NK-92 treated with Interleukin-12 subunit alpha and Interleukin-12 subunit beta, amount 100 ng/mL, for 24 hours (cell line): ENCODE measurements around the gene GIMAP4.
"Not testable (repeated sequence)": the region's sequence is repeated elsewhere in the genome, so short reads cannot be mapped to it uniquely, and the experiment has no call there.

ENCODE experiments used
- DNase-seq: peaks from one replicate; lab custom pipeline; 2025; lab: John Stamatoyannopoulos, UW

GIMAP4 gene

DNA sequence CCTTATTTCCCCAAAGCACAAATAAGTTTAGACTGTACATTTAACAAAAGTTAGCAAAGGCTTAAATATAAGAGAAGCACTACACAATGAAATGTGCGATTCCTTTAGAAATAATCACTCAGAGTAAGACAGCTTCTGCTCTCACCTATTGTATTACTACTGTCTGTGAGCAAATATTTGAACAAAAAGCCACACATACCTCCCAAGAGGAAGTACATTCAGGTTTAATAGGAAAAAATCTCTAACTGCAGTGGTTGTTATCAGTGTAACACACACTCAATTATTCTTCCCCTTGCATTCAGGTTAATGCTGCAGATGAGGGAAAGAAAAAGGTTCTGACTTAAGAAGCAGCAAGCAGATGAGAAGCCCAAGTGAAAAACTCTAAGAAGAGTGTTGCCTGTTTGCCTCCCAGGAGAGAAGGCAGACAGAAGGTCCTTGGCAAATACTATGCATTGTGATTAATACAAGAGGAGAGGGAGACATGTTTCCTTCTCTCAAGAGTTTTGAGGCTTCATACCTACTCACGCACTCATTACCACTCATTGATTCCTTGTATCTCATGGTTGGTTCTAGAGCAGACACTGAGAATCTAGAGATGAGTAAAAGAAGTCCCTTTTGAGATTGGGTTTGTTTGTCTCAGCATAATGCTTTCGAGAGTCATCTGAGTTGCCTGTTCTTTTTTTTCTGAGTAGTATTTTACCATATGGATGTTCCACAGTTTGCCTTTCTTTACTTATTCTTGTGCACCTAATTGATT lies 13.6 kb downstream of the GIMAP4 start:
- DNase-seq: no peak

GRCh38 chr7:150585199-150585598 lies 18.0 kb downstream of the GIMAP4 start:
- DNase-seq: no peak

DNA sequence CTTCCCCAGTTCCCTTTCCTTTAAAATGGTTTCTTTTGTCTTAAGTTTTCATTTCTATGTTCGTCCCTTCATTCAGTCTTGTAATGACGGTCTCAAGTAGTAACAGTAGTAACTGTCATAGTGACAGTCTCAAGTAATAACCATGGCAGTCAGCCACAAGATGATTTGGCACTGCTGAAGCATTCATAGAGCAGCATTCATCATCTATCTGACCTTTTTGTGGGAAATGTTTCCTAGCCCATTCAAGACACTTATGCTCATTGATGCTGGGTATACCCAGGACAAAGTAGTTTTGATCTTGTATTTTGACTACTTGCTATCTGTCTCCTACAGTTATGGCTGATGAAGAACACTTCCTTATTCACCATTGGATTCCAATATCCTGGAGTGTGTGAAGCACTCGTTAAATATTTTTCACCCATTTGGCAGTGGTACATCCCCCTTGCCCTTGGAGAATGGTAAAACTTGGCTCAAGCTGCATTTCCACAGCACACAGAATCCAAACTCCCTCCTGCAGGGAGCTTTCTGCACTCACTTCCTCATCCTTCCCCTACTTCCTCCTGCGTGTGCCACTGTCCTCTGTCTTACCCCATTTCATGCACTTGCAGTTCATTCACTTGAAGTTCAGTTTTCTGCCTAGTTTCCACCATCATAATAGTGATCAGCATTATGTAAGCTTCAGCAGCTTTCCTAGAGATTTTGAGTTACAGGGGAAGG lies 19.0 kb downstream of the GIMAP4 start:
- DNase-seq: no peak

DNA sequence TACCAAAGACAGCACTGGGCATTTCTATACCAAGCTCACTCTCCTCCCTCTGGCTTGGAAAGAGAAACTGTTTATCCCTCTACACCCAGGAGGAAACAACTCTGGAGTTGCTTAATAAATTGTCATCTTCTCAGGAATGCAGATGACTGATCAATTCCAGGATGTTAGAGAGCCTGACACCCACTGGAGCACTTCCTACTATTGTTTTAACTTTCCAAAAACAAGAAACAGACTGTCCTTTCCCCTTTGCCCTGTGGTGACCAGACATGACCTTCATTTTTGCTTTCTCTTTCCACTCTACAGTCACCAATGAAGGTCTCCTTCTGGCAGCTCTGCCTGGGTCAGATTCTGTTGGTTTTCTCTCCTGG lies 19.6 kb downstream of the GIMAP4 start:
- no peak for DNase-seq

DNA sequence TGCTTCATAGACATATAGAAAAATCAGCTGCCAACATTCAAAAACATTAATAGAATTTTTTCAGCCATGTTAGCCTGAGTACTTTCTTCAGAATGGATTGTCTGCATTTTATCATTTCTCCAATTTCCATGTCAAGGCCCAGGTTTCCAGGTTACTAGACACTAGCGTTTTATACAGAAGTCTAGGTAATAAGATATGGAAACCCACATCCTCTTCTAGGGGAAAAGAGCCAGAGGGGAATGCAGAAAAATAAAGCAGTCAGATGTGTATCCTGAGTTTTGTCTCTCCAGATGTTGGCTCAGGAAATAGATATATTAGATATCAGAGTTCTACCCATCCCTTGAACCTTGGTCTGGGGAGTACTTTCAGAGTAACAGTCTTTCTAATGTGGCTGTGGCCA lies 20.4 kb downstream of the GIMAP4 start:
- no peak for DNase-seq

GRCh38 chr7:150594805-150595204 lies 27.6 kb downstream of the GIMAP4 start:
- DNase-seq: no peak

- DNase-seq: no peak
Measured at GRCh38 chr7:150595361-150595760, 28.2 kb downstream of the GIMAP4 start.

GRCh38 chr7:150603600-150603999 lies 36.4 kb downstream of the GIMAP4 start:
- DNase-seq: not testable (repeated sequence)

DNA sequence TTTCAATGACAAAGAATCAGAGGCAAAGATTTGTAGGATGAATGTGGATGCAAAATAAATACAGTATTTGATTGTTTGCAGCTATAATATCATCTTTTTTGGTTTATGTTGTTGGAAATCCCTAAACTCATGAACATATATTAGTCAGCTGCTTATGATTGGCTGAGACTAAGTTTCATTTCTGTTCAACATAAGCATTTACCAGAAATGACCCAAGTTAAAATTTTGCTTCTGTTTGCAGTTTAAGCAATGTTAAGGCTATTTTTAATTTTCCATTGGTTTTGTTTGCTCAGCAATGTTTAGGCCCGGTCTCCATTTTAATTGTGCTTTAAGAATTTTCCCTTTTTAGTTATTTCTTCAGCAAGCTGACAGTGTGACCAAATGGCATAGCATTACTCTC lies 43.0 kb downstream of the GIMAP4 start:
- no peak for DNase-seq

DNA sequence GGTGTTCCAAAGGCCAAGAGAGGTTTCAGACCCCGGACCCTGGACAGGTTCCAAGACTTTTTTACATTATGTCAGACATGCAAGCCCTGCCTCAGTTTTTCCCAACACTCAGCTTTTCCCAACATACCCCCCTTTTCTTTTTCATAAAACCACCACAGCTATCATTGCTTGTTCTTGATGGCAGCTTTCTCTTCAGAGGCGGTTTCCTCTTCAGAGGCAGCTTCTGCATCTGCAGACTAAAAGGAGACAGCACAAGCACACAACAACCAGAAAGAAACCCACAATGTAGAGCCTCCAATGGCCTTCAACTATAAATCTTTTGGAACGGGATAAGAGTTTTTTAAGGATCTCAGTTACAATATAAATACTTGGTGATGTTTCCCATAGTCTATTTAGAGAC lies 45.7 kb downstream of the GIMAP4 start:
- DNase-seq: no peak

GRCh38 chr7:150613880-150614279 lies 46.7 kb downstream of the GIMAP4 start:
- DNase-seq: no peak

DNA sequence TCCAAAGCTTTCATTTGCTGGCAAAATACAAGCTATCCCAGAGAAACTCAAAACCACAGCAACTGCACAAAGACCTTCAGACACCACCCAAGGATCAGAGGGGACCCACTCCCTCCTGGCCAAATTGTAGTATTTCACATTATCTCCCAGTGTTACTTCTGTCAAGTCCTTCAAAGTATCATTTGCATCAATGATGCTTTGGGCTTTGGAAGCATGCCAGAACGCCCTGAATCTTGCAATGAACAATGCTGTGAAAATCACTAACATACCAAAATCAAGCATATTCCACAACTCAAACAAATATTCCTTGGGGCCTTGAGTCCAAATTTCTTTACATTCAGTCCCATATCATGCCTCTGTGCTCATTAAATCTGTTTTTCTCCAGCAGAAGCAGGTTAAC lies 47.2 kb downstream of the GIMAP4 start:
- not testable (repeated sequence) for DNase-seq

DNA sequence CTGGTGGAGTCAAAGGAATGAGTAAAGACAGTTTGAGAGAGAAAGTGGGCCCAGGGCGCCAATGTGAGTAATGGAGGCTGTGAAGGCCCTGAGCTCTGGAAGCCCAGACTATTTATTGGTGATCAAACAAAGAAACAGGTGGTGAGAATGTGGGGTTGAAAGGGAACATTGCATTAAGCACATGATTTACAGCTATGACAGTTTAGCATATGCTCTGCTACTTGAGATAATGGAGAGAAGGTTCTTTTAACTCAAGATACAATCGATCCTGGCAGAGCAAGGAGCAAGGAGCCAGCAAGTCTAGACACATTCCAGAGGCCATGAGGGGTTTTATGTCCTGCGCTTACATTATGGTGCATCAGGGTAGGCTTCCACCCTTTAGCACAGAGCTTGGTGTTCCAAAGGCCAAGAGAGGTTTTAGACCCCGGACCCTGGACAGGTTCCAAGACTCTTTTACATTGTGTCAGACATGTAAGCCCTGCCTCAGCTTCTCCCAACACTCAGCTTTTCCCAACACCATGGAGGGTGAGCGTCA lies 48.1 kb downstream of the GIMAP4 start:
- not testable (repeated sequence) for DNase-seq

DNA sequence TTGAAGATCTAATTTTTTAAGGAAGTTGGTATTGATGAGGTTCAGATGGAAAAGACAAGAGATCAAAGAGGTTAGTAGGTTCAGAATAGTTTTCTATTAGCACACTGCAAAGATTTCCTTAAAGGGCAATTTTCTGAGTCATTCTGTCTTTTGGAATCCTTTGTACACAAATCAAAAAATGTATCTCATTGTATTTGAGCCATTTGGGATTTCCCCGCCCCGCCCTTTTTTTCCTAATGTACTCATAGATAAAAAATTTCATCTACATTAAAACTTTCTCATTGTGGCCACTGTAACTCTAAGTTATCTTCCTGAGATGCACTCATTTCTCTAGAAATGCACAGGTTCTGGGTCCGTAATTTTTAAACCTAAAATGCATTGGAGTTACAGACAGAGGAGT lies 52.9 kb downstream of the GIMAP4 start:
- no peak for DNase-seq

- no peak for DNase-seq
Measured at GRCh38 chr7:150620617-150621371, 53.6 kb downstream of the GIMAP4 start.

GRCh38 chr7:150621376-150621775 lies 54.2 kb downstream of the GIMAP4 start:
- no peak for DNase-seq
